ENCODE results near the gene RUBCNL.
A peak's percentile ranks its signal among the peaks of the same experiment; 100 is the strongest.

Gene RUBCNL

DNA sequence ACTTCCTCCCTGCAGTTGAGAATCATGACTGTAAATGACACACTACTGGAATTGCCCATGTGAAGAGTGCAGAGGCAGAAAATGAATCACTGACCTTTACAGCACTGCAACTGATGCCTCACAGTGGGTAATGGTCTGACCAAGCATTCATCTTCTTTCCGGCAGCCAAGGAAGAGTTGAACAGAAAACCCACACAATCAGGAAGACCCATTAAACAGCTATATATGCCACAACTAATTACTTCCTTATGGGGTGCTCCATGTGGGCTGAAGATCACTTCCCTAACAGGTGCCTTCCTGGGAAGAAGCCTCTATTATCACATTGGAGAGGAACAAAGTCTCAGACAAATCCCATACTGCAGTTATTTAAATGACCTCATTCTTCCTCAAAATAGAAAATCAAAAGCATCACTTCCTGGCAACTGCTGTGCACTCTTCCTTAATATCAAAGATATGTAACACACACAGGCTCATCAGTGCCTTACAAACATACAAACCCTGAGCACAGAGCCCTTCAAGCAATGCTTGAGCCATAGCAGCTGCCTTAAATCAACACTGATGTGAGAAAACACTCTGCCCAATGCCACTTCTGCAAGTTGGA, 45.8 kb downstream of the RUBCNL start:
- DNase-seq (ENCODE audit: low read depth) = no peak

DNA sequence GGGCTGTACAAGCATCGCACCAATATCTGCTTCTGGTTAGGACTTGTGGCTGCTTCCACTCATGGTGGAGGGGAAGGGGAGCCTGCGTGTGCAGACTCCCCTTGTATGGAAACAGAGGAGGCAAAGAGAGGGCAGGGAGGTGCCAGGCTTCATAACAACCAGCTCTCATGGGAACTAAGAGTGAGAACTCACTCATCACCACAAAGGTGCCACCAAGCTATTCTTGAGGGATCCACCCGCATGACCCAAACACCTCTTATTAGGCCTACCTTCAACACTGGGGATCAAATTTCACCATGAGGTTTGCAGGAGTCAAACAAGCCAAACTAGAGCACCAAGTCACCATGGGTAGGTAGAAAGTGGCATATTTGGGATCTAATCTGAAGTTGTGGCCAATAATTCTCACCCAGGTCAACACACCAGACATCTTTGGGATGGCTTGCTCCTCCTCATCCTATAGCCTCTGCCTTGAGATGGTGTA, 46.4 kb downstream of the RUBCNL start:
- DNase-seq (ENCODE audit: low read depth) = no peak

DNA sequence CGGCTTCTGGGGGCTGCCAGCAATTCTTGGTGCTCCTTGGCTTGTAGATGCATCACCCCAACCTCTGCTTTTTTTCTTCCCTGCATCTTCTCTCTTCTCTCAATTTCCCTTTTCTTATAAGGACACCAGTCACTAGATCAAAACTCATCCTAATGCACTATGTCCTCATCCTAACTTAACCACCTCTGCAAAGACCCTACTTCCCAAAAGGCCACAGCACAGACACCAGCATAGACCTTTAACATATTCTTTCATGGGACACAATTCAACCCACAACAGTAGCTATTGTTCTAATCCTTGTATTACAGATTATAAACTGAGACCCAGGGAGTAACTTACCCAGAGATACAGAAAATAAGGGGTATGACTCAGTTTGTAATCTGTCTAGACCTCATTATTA, 47.0 kb downstream of the RUBCNL start:
- DNase-seq (ENCODE audit: low read depth) = no peak

DNA sequence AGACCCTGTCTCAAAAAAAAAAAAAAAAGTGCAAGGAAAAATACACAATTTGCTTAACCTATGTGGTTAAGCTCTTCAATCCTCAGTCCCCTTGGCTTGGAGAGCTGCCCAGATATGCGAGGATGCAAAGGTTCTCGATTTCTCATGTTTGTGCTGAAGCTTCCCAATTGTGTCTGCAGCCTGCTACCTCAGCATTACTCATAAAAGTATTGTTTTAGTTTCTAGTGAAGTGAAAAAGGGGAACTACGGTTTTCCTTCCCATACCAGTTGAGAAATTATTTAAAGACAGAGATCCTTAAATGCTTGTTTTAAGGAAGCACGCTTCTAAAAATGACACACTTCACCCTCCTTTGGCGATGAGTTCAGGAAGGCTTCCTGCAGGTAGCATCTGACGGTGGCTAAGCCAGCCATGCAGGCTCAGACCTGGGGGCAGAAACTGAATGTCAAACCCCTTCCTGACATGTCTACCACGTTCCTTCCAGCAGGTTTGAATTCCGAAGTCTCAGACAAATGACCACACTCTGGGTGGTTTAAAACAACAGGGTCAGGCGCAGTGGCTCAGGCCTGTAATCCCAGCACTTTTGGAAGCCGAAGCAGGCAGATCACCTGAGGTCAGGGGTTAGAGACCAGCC, 47.9 kb downstream of the RUBCNL start:
- DNase-seq (ENCODE audit: low read depth) = no peak

DNA sequence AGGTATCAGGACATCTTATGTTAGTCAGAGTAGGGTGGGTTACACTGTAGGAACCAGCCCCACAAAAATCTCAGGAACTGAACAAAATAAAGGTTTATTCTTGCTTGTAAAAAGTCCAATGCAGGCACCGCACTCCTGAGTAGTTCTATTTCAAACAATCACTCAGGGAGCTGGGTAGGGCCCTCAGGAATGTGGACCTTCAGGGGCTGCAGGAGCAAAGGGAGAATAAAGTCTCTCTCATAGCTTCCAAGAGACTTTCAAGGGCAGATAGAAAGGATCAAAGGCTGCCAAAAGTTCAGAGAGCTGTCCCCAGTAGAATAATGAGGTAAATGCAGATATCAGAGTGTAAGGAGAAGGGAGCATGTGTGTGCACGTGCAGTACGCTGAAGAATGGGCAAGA, 49.4 kb downstream of the RUBCNL start:
- DNase-seq (ENCODE audit: low read depth) = no peak

DNA sequence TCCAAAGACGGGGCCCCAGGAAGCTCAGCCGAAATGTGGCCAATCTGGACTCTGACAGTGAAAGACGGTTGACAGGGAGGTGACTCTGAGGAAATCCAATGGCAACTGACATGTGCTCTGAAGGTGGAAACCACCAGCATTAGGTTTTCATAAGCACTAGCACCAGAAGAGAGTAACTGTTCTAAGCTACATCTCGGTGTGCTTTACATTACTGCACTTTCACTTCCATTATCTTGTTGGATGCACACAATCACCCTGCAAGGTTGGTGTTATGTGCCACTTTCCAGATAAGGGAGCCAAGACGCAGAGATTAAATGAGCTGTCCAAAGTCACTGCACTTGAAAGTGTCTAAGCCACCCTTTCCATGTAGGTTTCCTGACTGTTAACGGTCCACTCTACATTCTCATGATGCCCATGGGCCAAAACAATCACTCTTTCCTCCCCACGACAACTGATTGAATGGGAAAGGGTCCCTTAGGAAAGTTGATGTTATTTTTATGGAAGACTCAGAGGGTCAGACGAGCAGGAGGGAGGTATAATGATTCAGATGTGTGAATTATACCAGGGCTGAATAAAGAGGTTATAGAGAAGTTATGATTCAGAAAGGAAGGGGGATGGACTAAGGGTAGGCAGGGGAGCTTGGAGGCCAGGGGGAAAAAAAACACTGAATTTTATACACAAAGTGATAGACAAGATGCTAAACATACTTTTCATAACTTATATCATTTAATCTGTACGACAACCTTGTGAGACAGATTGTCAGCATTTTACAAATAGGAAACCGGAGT, 52.8 kb downstream of the RUBCNL start:
- no peak for DNase-seq (ENCODE audit: low read depth)

DNA sequence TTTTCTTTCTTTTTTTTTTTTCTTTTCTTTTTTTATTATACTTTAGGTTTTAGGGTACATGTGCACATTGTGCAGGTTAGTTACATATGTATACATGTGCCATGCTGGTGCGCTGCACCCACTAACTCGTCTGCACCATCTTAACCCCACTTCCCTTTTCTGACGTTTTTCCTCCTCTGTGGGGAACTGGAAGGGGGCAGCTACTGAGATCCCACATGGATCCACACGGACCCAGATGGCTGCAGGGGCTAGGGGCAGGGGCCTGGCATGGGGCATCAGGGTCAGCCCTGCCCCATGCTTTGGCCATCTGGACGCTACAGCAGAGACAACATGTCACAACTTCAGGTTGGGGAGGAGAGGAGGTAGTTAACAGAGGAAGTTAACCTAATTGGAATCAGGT, 54.3 kb downstream of the RUBCNL start:
- no peak for DNase-seq (ENCODE audit: low read depth)

DNA sequence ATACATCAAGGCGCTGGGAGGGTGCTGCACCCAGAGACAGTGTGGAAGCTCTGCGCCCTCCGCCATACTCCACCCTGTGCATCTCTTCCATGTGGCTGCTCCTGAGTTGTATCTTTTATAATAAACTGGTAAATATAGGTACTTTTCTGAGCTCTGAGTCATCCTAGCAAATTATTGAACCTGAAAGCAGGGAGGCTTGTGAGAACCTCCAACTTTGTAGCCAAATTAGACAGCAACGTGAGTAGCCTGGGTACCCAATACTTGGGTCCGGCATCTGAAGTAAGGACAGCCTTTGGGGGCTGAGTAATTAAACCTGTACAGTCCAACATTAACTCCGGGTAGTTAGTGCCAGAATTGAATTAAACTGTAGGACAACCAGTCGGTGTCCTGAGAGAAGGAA, 57.4 kb downstream of the RUBCNL start:
- no peak for DNase-seq (ENCODE audit: low read depth)

DNA sequence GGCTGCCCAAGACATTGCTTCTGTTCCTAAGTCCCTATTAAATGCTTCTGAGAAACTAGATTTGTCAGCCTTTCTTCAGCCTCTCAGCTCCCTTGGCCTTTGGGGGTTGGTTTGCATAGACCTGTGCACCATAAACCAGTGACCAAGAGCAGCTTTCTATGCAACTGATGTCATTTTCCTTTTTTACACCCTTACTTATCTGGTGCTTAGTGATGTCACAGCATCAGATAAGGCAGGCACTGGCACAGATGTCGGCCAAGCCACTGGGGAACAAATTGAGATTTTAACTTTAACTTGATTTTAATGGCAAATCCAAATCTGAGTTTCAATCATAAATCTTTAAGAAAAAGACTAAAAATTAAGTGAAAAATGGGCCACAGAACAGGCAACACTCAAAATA, 59.8 kb downstream of the RUBCNL start:
- no peak for DNase-seq (ENCODE audit: low read depth)

DNA sequence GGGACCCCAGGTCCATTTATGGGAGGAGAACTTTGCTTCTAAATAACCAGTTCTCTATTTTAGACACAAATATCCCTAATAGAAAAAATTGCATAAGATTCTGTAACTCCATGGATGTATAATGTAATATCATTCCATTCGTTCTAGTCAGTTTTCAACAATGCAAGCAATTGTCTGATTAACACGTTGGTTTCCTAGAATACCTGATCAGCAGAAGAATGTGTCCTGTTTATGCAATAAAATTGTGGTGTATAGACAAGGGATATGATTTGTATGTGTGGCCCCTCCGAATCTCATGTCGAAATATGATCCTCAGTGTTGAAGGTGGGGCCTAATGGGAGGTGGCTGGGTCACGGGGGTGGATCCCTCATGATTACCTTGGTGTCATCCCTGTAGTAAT, 62.1 kb downstream of the RUBCNL start:
- no peak for DNase-seq (ENCODE audit: low read depth)

DNA sequence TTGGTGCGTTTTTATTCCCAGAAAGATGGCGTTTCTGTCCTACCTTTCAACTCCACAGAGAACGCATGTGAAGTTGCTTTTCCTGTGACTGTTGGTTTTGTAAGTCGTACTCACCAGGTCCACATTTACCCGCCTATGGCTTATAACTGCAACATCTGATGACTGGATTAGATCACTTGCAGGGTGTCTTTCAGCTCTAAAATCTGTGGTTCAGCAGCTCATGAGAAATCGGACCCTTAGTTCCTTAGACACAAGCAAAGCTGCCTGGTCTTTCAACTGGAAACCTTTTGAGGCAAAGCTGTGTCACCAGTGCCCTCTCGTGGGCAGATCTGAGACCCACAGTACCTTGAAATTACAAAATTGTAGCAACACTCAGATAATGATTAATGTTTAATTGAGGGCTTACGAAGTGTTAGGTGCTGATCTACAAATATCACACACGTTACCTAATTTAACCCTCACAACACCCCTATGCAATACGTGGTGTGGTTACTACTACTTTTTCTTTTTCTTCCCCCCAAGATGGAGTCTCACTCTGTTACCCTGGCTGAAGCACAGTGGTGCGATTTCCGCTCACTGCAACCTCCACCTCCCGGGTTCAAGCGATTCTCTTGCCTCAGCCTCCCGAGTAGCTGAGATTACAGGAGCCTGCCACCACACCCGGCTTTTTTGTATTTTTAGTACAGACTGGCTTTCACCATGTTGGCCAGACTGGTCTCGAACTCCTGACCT, 65.4 kb downstream of the RUBCNL start:
- DNase-seq (ENCODE audit: low read depth) = peak; percentile 59

DNA sequence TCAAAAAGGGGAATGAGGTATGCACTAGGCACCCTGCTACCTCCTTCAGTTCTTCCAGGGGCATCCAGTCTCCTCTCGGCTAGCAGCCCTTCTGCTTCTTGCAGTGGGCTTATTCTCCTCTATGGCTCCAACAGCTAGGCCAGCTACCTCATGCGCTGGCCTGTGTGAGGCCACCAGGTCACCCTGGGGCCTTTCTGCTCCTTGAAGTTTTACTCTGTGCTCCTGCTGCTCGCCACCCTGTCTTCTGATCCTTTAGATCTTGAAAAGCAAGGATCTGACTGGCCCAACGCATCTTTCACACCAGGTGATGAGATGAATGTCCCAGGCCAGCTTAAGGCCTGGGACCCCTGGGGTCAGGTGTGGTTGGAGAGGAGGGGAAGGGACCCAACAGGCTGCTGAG, 66.2 kb downstream of the RUBCNL start:
- no peak for DNase-seq (ENCODE audit: low read depth)

DNA sequence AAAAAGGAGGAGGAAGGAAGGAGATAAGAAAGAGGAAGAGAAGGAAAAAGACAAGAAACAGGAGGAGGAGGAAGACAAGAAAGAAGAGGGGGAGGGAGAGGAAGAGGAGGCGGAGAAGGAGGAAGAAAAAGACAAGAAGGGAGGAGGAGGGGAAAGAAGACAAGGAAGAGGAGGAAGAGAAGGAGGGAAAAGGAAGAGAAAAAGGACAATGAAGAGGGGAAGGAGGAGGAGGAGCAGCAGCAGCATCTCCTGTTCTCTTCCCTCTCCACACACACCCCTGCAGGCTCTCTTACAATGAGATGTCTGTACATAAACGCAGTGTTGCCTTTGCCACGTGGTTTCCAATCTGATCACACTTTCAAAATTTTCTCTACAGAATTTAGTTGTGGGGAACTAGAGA, 66.6 kb downstream of the RUBCNL start:
- no peak for DNase-seq (ENCODE audit: low read depth)

DNA sequence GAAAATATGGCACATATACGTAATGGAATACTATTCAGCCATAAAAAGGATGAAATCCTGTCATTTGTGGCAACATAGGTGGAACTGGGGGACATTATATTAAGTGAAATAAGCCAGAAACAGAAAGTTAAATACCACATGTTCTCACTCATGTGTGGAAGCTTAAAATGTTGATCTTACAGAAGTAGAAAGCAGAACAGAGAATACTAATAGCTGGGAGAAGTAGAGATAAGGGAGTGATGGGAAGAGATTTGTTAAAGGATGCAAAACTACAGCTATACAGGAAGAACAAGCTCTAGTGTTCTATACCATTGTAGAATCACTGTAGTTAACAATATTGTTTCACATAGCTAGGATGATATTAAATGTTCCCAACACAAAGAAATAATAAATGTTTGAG, 68.1 kb downstream of the RUBCNL start:
- no peak for DNase-seq (ENCODE audit: low read depth)

DNA sequence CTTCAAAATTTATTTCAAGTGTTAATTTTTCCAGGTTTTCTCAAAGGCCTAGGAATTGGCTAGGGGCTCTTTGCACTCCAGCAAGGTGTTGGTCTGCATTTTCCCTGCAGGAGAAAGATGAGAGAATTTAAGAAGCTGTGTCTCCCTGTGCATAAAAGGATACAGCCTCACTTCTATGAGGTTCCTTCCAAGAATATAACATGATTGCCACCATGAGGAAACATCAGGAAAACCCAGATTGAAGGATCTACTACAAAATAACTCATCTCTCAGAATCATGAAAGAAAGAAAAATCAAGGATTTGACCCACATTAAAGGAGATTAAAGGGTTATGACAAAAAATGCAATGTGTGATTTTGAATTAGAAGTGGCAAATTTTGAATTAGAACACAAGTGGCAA, 69.9 kb downstream of the RUBCNL start:
- no peak for DNase-seq (ENCODE audit: low read depth)

DNA sequence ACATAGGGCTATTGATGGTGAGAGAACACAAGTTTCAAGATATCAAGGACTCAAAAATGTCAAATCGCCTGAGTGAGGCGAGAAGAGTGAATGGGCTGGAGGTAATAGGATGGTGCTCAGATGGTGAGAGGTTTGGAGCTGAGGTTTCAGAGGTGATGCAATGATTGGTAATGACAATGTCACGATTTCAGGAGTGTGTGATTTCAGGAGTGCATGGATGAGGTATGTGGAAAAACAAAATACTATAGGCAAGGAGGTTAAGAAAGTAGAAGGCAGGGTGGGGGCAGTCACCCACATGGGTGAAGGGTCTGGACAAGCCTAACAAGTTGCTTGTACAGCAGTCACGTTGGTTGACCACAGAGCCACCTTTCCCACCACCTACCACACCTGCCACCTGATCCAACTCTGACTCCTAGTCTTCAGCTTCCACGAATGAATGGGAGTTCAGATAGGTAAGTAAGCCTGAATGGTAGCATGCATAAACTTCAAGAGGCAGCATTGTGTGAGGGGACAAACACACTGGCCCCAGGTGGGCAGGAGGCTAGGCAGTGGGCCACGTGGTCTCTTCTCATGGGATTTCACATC, 71.5 kb downstream of the RUBCNL start:
- DNase-seq (ENCODE audit: low read depth) = no peak

DNA sequence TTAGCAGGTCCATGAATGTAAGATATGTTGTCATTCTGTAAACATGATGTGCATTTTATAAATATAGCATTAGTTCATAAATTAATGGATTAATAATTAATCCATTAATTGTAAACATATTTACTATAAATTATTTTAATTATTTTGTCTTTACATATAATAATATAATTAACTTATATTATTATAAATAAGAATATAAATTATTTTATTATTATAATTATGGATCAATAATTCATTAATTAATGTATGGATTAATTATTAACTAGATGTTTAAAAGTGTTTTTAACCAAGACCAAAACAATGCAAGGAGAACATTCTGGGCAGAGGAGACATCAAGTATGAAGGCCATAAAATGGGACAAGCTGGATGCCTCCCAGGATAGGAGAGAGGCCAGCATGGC, 72.0 kb downstream of the RUBCNL start:
- DNase-seq (ENCODE audit: low read depth) = no peak

DNA sequence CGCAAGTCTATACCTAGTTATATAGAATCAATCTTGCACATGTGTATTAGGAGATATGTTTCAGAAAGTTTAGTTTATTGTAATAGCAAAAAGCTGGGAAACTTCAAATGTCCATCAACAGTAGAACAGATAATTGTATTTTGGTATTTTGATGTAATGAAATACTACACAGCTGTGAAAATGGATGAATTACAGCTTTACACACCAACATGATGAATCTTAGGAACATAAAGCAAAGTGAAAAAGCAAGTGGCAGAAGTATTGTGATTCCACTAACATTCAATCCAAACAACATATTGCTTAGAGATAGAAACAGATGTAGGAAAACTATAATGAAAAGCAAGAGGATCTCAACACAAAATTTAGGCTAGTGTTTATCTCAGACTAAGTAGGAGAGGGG, 72.5 kb downstream of the RUBCNL start:
- no peak for DNase-seq (ENCODE audit: low read depth)

DNA sequence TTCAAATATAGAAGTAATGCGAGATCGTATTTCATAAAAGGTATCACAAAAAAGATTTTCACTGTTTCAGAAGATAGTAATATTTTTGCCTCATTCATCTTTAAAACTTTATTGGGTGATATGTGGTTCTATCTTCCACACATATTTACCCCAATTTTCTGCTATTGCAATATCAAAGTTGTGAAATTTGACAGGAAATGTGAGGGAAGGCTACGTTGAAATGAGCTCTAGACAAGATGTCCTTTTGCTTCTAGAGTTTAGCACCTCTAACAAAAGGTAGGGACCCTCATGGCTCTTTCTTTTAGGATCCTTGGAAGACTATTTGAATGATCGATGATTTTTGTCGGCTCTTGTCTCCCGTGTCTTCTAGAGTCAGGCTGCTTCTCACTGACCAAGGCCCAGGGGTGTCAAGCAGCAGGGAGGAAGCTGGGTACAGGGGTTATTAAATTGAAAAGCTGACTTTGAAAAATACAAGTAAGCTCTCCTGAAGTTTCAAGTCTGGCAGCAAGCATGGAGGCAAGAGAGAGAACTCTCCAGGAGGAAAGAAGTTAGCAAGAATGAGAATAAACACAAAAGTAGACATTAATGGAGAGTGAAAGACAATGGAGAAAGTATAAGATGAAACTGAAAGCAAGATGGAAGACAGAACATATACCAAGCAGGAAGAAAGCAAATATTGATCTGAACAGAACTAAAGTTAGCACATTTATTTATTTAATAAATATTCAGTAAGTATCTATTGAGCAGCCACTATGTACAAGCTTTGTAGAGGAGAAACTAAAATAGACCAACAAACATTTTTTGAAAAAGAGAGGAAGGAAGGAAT, 73.4 kb downstream of the RUBCNL start:
- no peak for DNase-seq (ENCODE audit: low read depth)

DNA sequence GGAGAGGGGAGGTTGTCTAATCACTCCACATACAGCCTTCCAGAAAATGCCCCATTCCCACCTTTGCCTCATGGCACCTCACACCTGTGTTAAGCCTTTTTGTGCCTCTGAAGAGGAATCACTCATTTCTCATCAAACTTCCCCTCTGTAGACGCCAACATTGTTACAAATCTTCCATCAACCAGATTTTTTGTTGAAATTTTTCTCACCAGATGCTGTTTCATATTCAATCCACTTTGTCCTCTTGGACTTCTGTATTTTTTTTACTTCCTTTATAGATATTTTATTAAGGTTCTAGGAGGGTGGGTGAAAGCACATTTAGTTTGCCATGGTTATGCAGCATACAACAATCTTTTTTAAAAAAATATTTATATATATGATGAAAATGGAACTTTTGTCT, 74.0 kb downstream of the RUBCNL start:
- no peak for DNase-seq (ENCODE audit: low read depth)

DNA sequence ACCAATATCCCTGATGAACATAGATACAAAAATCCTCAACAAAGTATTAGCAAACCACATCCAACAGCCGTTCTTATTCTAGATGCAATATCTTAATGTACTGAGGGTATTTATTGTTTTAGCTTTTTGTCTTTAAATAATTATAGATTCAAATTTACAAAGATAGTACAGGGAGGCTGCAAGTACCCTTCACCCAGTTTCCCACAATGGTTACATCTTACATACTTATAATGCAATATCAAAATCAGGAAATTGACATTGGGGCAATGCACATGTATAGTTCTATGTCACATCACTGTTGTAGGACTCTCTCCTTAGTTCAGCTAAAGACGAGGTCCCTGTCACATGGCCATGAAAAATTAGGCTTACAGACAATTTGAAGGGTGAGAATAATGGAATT, 75.8 kb downstream of the RUBCNL start:
- DNase-seq (ENCODE audit: low read depth) = no peak

DNA sequence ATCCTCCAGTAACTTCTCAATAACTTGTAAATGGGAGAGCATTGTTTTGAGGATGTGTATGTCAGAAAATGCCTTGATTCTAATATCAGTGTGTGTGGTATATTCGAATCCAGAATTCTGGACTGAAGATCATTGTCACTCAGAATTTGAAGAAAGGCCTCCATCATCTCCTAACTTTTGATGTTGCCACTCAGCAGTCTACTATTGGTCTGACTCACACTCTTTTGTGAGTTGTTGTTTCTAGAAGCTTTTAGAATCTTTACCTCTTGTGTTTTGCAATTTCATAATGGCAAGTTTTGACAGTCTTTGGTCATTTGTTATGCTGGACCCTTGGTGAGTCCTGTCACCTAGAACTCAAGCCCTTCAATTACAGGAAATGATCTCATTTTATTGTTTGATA, 77.0 kb downstream of the RUBCNL start:
- no peak for DNase-seq (ENCODE audit: low read depth)

All from stimulated activated CD8-positive, alpha-beta memory T cell treated with anti-CD3 and anti-CD28 coated beads, Interleukin-12 subunit alpha, Interleukin-12 subunit beta, amount 100 ng/mL, for 1 hour (primary cell).